ENCODE results near the gene ATP8B3.

ATP8B3 gene

DNA sequence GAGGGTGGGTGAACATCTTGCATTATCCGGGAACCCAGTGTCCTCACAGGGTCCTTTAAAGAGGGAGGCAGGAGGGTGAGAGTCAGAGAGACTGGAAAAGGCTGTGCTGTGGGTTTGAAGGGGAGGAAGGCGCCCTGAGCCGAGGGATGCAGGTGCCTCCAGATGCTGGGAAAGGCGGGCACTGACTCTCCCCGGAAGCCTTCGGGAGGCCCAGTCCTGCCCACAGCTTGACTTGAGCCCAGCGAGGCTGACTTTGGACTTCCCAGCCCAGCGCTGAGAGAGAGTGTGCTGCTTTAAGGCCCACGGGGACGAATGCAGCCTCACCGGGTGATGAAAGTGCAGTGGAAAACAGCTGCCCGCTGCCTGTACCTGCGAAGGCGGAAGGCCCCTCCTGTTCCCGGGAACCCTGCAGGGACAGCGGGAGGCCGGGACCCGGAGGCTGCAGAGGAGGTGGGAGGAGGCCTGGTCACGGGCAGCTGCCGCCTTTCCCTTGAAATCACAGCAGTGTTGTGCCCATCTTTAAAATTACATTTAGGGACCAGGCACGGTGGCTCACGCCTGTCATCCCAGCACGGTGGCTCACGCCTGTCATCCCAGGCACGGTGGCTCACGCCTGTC is 20.1 kb upstream of the ATP8B3 start:
- Histone ChIP-seq H3K27ac (ENCODE audit: low read depth, low read length) (no peak overlapping the region), H3K4me3 (ENCODE audit: insufficient read depth, low read length, poor library complexity, severe bottlenecking) (no peak overlapping the region), H3K9me2 (replicated peaks; ENCODE audit: insufficient read depth, low read length) (no peaks in the 10 kb centered on the region), H3K27me3 (ENCODE audit: low read length) (no peaks in the 10 kb centered on the region), H3K79me2 (ENCODE audit: insufficient read depth, low read length) (peaks cover 43% of the 10 kb centered on the region), H3K9ac (ENCODE audit: low read length) (no peak overlapping the region), H3K9me3 (ENCODE audit: insufficient read depth, low read length) (no peaks in the 10 kb centered on the region), H3F3A (ENCODE audit: insufficient read depth) (no peaks in the 10 kb centered on the region), H2AFZ (ENCODE audit: low read depth, low read length, severe bottlenecking) (no peak overlapping the region), H3K36me3 (ENCODE audit: low read length) (no peaks in the 10 kb centered on the region), H3K4me2 (ENCODE audit: low read depth, low read length, poor library complexity, severe bottlenecking) (no peak overlapping the region), H4K20me1 (ENCODE audit: low read depth, low read length) (peaks cover 4% of the 10 kb centered on the region; the same call in 1 of the 2 replicates)
- no peak for TF ChIP-seq EZH2phosphoT487 (conservative IDR thresholded peaks at IDR 0.05; ENCODE audit: low read length)
- TF ChIP-seq CTCF (IDR thresholded peaks at IDR 0.05; ENCODE audit: insufficient read depth, low read length, poor library complexity, severe bottlenecking): no peak

- Histone ChIP-seq H3K4me2 (ENCODE audit: low read depth, low read length, poor library complexity, severe bottlenecking) (no peak overlapping the region), H3K9ac (ENCODE audit: low read length) (no peak overlapping the region), H3K27me3 (ENCODE audit: low read length) (no peaks in the 10 kb centered on the region), H3K36me3 (ENCODE audit: low read length) (no peaks in the 10 kb centered on the region), H4K20me1 (ENCODE audit: low read depth, low read length) (no peaks in the 10 kb centered on the region; the same call in 1 of the 2 replicates), H3K9me3 (ENCODE audit: insufficient read depth, low read length) (no peaks in the 10 kb centered on the region), H3K27ac (ENCODE audit: low read depth, low read length) (no peak overlapping the region), H3F3A (ENCODE audit: insufficient read depth) (no peaks in the 10 kb centered on the region), H3K9me2 (replicated peaks; ENCODE audit: insufficient read depth, low read length) (no peaks in the 10 kb centered on the region), H3K79me2 (ENCODE audit: insufficient read depth, low read length) (peaks cover 31% of the 10 kb centered on the region), H2AFZ (ENCODE audit: low read depth, low read length, severe bottlenecking) (no peak overlapping the region), H3K4me3 (ENCODE audit: insufficient read depth, low read length, poor library complexity, severe bottlenecking) (no peak overlapping the region)
- no peak for TF ChIP-seq CTCF (IDR thresholded peaks at IDR 0.05; ENCODE audit: insufficient read depth, low read length, poor library complexity, severe bottlenecking)
- TF ChIP-seq EZH2phosphoT487 (conservative IDR thresholded peaks at IDR 0.05; ENCODE audit: low read length): no peak
These were observed 18.9 kb upstream of the ATP8B3 start for GRCh38 chr19:1830978-1831377.

GRCh38 chr19:1830568-1830967 is 18.5 kb upstream of the ATP8B3 start:
- no peaks in the 10 kb centered on the region for H3K27me3 ChIP-seq (ENCODE audit: low read length)
- no peak overlapping the region for H2AFZ ChIP-seq (ENCODE audit: low read depth, low read length, severe bottlenecking)
- H3K4me3 ChIP-seq (ENCODE audit: insufficient read depth, low read length, poor library complexity, severe bottlenecking): no peak overlapping the region
- H3K27ac ChIP-seq (ENCODE audit: low read depth, low read length): no peak overlapping the region
- peaks cover 27% of the 10 kb centered on the region for H3K79me2 ChIP-seq (ENCODE audit: insufficient read depth, low read length)
- no peaks in the 10 kb centered on the region for H3F3A ChIP-seq (ENCODE audit: insufficient read depth)
- H3K9me2 ChIP-seq (replicated peaks; ENCODE audit: insufficient read depth, low read length): no peaks in the 10 kb centered on the region
- no peak overlapping the region for H3K4me2 ChIP-seq (ENCODE audit: low read depth, low read length, poor library complexity, severe bottlenecking)
- H4K20me1 ChIP-seq (ENCODE audit: low read depth, low read length): no peaks in the 10 kb centered on the region; the same call in 1 of the 2 replicates
- H3K36me3 ChIP-seq (ENCODE audit: low read length): no peaks in the 10 kb centered on the region
- no peak for TF ChIP-seq CTCF (IDR thresholded peaks at IDR 0.05; ENCODE audit: insufficient read depth, low read length, poor library complexity, severe bottlenecking)
- TF ChIP-seq EZH2phosphoT487 (conservative IDR thresholded peaks at IDR 0.05; ENCODE audit: low read length): no peak
- H3K9ac ChIP-seq (ENCODE audit: low read length): no peak overlapping the region
- H3K9me3 ChIP-seq (ENCODE audit: insufficient read depth, low read length): no peaks in the 10 kb centered on the region

Measured in SU-DHL-6 (cell line).